ENCODE measurements around the gene CDS1.

The CDS1 gene

DNA sequence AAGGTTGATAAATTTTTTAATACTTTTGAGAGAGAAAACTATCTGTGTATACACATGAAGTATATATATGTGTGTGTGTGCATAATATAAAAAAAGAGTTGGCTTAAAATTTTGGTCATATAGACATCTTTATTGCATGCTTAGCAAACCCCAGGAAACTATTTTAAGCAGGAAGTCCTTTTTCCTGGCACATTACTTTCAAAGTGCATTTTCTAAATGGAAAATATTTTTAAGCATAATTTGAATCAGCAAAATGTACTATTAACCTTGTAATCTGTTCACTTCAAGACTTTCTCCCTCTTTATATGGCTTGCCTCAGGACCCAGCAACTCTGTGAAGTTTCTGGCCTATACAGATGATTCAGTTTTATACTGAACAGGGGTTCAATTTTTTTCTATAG is 106.3 kb downstream of the CDS1 start:
- TF ChIP-seq SIN3A (IDR thresholded peaks at IDR 0.05; ENCODE audit: borderline replicate concordance, insufficient read depth, low read length) (no peak), TAF1 (IDR thresholded peaks at IDR 0.05; ENCODE audit: borderline replicate concordance, insufficient read depth, low read length) (no peak), FOXP2 (optimal IDR thresholded peaks at IDR 0.05; ENCODE audit: borderline replicate concordance, extremely low read depth, extremely low read length, insufficient read depth) (no peak), POLR2AphosphoS5 (IDR thresholded peaks at IDR 0.05; ENCODE audit: low read depth, low read length) (no peak)
- TF ChIP-seq, protein P1, sequence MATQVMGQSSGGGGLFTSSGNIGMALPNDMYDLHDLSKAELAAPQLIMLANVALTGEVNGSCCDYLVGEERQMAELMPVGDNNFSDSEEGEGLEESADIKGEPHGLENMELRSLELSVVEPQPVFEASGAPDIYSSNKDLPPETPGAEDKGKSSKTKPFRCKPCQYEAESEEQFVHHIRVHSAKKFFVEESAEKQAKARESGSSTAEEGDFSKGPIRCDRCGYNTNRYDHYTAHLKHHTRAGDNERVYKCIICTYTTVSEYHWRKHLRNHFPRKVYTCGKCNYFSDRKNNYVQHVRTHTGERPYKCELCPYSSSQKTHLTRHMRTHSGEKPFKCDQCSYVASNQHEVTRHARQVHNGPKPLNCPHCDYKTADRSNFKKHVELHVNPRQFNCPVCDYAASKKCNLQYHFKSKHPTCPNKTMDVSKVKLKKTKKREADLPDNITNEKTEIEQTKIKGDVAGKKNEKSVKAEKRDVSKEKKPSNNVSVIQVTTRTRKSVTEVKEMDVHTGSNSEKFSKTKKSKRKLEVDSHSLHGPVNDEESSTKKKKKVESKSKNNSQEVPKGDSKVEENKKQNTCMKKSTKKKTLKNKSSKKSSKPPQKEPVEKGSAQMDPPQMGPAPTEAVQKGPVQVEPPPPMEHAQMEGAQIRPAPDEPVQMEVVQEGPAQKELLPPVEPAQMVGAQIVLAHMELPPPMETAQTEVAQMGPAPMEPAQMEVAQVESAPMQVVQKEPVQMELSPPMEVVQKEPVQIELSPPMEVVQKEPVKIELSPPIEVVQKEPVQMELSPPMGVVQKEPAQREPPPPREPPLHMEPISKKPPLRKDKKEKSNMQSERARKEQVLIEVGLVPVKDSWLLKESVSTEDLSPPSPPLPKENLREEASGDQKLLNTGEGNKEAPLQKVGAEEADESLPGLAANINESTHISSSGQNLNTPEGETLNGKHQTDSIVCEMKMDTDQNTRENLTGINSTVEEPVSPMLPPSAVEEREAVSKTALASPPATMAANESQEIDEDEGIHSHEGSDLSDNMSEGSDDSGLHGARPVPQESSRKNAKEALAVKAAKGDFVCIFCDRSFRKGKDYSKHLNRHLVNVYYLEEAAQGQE (IDR thresholded peaks at IDR 0.05; ENCODE audit: insufficient read depth in 1 of 2, low read depth in 2 of 2, low read length in 2 of 2) = no peak

- TF ChIP-seq, protein P1 (IDR thresholded peaks at IDR 0.05; ENCODE audit: insufficient read depth in 1 of 2, low read depth in 2 of 2, low read length in 2 of 2) = no peak
- TF ChIP-seq SIN3A (IDR thresholded peaks at IDR 0.05; ENCODE audit: borderline replicate concordance, insufficient read depth, low read length) = no peak
Observed at GRCh38 chr4:84690481-84690880, 107.6 kb downstream of the CDS1 start.

DNA sequence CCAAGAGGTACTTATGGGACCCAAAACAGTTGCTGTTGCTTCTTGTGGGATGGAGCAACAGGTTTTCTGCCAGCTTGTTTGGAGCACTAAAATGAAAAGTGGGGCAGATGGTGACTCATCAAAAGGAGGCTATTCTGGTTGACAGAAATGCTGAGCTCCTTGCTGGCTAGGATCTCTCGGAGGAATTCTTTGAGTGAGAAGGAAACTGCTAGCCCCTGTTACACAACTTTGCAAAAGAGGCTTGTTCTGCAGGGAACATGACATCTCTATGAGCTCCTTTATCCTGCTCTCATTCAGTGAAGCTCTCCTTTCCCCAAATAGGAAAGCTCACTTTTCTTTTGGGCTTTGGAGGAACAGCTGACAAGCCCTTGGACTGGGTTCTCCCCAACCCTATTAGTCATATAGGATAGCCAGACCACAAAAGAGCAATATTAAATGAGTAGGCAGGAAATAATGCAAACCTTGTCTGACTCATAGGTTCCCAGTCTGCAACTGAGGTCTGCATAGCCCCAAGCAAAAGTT is 108.3 kb downstream of the CDS1 start:
- TF ChIP-seq SIN3A (IDR thresholded peaks at IDR 0.05; ENCODE audit: borderline replicate concordance, insufficient read depth, low read length) = no peak
- TF ChIP-seq, protein P1 (IDR thresholded peaks at IDR 0.05; ENCODE audit: insufficient read depth in 1 of 2, low read depth in 2 of 2, low read length in 2 of 2) = no peak
- no peak for TF ChIP-seq POLR2AphosphoS5 (IDR thresholded peaks at IDR 0.05; ENCODE audit: low read depth, low read length)
- no peak for TF ChIP-seq TAF1 (IDR thresholded peaks at IDR 0.05; ENCODE audit: borderline replicate concordance, insufficient read depth, low read length)
- TF ChIP-seq FOXP2 (optimal IDR thresholded peaks at IDR 0.05; ENCODE audit: borderline replicate concordance, extremely low read depth, extremely low read length, insufficient read depth) = no peak

DNA sequence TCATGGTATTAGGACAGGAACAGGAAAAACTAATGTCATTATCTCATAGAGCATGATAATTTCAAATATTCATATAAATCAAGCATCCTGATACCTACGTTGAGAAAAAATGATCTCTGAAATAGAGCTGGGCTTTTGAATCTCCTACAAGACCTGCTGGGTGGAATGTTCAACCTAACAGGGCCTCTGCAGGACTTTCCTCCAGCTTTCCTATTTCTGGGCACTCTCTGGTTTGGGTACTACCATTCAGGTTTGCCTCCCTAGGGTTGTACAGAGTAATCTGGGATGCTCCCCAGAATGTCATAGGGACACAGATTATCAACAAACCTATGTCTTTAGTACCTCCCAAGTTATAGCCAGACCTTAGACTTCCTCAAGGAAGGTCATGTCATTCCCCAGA is 108.9 kb downstream of the CDS1 start:
- TF ChIP-seq FOXP2 (optimal IDR thresholded peaks at IDR 0.05; ENCODE audit: borderline replicate concordance, extremely low read depth, extremely low read length, insufficient read depth) (no peak), TAF1 (IDR thresholded peaks at IDR 0.05; ENCODE audit: borderline replicate concordance, insufficient read depth, low read length) (no peak), SIN3A (IDR thresholded peaks at IDR 0.05; ENCODE audit: borderline replicate concordance, insufficient read depth, low read length) (no peak), POLR2AphosphoS5 (IDR thresholded peaks at IDR 0.05; ENCODE audit: low read depth, low read length) (no peak)
- TF ChIP-seq, protein P1 (IDR thresholded peaks at IDR 0.05; ENCODE audit: insufficient read depth in 1 of 2, low read depth in 2 of 2, low read length in 2 of 2) = no peak

DNA sequence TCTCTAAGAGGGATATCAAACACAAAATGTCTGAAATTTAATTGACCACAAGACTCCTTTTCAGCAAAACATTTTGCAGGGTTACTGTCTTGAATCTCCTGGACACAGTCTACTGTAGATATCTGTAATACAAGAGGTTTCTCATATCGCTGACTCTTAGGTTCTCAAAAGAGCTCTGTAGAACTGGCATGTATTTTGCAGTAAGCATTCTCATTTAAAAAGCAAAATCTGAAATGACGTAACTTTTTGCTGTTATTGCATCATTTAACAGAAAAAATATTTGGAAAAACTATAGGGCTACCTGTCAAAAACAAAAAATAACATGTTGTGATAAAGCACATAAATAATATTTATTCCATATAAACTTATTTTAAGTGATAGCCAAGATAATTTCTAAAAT is 114.2 kb downstream of the CDS1 start:
- TF ChIP-seq FOXP2 (optimal IDR thresholded peaks at IDR 0.05; ENCODE audit: borderline replicate concordance, extremely low read depth, extremely low read length, insufficient read depth) = no peak
- no peak for TF ChIP-seq POLR2AphosphoS5 (IDR thresholded peaks at IDR 0.05; ENCODE audit: low read depth, low read length)
- TF ChIP-seq SIN3A (IDR thresholded peaks at IDR 0.05; ENCODE audit: borderline replicate concordance, insufficient read depth, low read length) = no peak
- TF ChIP-seq TAF1 (IDR thresholded peaks at IDR 0.05; ENCODE audit: borderline replicate concordance, insufficient read depth, low read length) = no peak
- TF ChIP-seq, protein P1 (IDR thresholded peaks at IDR 0.05; ENCODE audit: insufficient read depth in 1 of 2, low read depth in 2 of 2, low read length in 2 of 2) = no peak
